ENCODE results near the gene SMTNL2. TPM values are rescaled to one million over a fixed set of nuclear protein-coding genes. Genes with fewer than 3 reads are reported as not detected.
"Not testable (repeated sequence)": the region's sequence is repeated elsewhere in the genome, so short reads cannot be mapped to it uniquely, and the experiment has no call there.

SMTNL2 gene
- total and polyA plus RNA-seq, 2 of the 4 experiments (the other 2 are of a cell fraction) = not detected

DNA sequence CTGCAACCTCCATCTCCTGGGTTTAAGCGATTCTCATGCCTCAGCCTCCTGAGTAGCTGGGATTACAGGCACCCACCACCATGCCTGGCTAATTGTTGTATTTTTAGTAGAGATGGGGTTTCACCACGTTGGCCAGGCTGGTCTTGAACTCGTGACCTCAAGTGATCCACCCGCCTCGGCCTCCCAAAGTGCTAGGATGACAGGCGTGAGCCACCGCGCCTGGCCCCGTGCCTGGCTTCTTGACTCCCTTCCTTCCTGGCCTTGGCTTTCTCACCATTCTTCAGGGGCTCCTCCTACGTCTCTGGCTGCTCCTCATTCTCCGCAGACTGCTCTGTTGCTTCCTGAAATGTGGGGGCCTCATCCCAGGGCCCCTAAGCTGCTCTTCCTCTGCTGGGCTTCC lies 5.7 kb downstream of the SMTNL2 start:
- dilution Hi-C loops (cut with HindIII; ENCODE audit: low sequenced_read_pairs, unreplicated experiment); H3K36me3 ChIP-seq (ENCODE audit: control insufficient read depth, insufficient read depth, low read length); in situ Hi-C loops (cut with MboI; ENCODE audit: low sequenced_read_pairs); H3K27ac ChIP-seq (ENCODE audit: insufficient read depth, low read length); H4K91ac ChIP-seq (ENCODE audit: insufficient read depth, low read depth, low read length); H4K8ac ChIP-seq (ENCODE audit: low read depth in 2 of 2, low read length in 2 of 2); intact Hi-C loops (cut with micrococcal nuclease); H3K4me3 ChIP-seq (ENCODE audit: insufficient read depth, low read depth, low read length); H2BK20ac ChIP-seq (ENCODE audit: low read depth, low read length); H3K9ac ChIP-seq (ENCODE audit: low read depth, low read length); BruUV-seq (replicated peaks); H2BK15ac ChIP-seq (ENCODE audit: low read depth, low read length); H4K5ac ChIP-seq (ENCODE audit: low read depth, low read length); H3K4me2 ChIP-seq (ENCODE audit: low read depth, low read length); H2BK120ac ChIP-seq (ENCODE audit: low read depth, low read length); POLR2A ChIA-PET (ENCODE audit: unreplicated experiment); H3K9me1 ChIP-seq (ENCODE audit: insufficient read depth, low read length); H3K56ac ChIP-seq (ENCODE audit: extremely low read depth, insufficient read depth, low read length); H3K4me1 ChIP-seq (ENCODE audit: control insufficient read depth, insufficient read depth, low read length); H2AK5ac ChIP-seq (ENCODE audit: low read depth, low read length); H3K23ac ChIP-seq (ENCODE audit: low read depth, low read length); H3K14ac ChIP-seq (replicated peaks; ENCODE audit: low read depth, low read length); H3K18ac ChIP-seq (ENCODE audit: low read depth, low read length); DNase-seq; H3K79me1 ChIP-seq (ENCODE audit: low read depth in 1 of 2, low read length in 2 of 2); H3K9me3 ChIP-seq (ENCODE audit: control insufficient read depth, insufficient read depth, low read length); H2BK5ac ChIP-seq (ENCODE audit: low read depth, low read length, poor library complexity, severe bottlenecking); H3K4ac ChIP-seq (ENCODE audit: low read depth, low read length); CTCF ChIA-PET; H2AK9ac ChIP-seq (replicated peaks; ENCODE audit: low read depth, low read length, poor library complexity); ATAC-seq (ENCODE audit: low read depth); H2AFZ ChIP-seq (replicated peaks; ENCODE audit: low read length, poor library complexity); H4K20me1 ChIP-seq (ENCODE audit: insufficient read depth, low read length): not testable (repeated sequence)
- peaks cover 54% of the 10 kb centered on the region for H3K27me3 ChIP-seq (ENCODE audit: control insufficient read depth, insufficient read depth, low read length)
- 70% methylated on average over 2 of the region's 11 CpGs; no CpG with 5 or more reads in 1 of the 2 experiments for WGBS, 2 experiments (ENCODE audit: extremely low coverage in 2 of 2, insufficient read length in 1 of 2)

All from IMR-90 (cell line).